VCaP (cell line): ENCODE data around the gene GABRB1.

Experiments used
- H3K27ac ChIP-seq: fragments of 450-650 bp; 2 replicates; pipeline ENCODE4 v1.5.1; 2017
- TF ChIP-seq, protein P1 (sequence below): fragments of 450-650 bp; conservative IDR thresholded peaks from 2 replicates; pipeline ENCODE4 v1.5.1; 2017; ENCODE audit warnings: mild to moderate bottlenecking, moderate library complexity

The GABRB1 gene

DNA sequence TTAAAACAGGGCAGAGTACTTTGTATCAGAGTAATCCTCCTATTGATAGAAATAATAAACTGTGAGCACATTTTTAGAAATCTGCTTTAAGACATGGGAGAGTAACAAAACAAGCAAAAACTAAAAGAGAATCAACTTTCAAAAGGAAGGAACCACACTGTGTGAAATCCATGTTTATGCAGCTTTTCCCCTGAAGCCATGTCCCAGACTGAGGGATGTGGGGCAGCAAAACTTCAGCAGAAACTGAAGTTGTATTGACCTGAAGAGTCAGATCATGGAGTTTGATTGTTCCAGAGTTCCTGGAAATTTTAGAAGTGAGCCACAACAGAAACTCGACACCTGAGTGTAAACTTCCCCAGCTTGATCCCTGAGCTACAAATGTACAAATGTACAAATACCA is 378.9 kb downstream of the GABRB1 start:
- TF ChIP-seq, protein P1, sequence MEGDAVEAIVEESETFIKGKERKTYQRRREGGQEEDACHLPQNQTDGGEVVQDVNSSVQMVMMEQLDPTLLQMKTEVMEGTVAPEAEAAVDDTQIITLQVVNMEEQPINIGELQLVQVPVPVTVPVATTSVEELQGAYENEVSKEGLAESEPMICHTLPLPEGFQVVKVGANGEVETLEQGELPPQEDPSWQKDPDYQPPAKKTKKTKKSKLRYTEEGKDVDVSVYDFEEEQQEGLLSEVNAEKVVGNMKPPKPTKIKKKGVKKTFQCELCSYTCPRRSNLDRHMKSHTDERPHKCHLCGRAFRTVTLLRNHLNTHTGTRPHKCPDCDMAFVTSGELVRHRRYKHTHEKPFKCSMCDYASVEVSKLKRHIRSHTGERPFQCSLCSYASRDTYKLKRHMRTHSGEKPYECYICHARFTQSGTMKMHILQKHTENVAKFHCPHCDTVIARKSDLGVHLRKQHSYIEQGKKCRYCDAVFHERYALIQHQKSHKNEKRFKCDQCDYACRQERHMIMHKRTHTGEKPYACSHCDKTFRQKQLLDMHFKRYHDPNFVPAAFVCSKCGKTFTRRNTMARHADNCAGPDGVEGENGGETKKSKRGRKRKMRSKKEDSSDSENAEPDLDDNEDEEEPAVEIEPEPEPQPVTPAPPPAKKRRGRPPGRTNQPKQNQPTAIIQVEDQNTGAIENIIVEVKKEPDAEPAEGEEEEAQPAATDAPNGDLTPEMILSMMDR: no peak
- no peak overlapping the region for H3K27ac ChIP-seq

DNA sequence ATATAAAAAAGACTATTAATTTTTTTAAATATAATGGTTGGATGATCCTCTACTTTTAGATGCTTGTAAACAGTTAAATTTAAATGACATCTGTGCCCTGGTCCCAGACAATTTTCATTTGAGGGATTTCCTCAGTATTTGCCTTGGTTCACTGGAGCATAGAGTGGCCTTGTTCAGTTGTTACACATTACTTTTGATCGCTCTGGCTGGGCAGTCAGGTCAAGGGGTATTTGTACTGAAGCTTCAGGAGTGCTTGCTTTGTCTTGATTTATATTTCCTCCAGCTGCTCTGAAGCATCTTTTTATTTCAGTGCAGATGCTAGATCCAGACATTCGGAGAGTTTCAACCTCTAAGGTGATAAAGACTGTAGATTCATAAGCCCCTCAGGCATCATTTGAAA is 382.2 kb downstream of the GABRB1 start:
- TF ChIP-seq, protein P1: no peak
- H3K27ac ChIP-seq: no peak overlapping the region

DNA sequence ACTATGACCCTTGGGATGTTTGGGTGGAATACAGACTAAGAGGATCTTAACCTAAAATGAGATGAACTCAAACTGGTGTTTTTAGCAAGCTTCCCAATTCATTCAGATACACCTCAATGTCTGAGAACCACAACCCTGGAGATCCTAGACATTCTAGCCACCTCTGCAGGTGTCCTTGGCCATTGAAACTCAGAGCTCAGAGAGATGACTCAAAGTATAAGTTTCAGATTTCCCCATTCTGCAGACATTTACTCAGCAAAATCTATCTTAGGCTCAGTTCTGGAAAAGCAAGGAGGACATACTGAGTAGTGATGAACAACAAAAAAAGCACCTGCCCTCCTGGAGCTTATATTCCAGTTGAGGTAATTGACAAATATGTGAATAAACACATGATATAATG is 384.4 kb downstream of the GABRB1 start:
- TF ChIP-seq, protein P1: no peak

DNA sequence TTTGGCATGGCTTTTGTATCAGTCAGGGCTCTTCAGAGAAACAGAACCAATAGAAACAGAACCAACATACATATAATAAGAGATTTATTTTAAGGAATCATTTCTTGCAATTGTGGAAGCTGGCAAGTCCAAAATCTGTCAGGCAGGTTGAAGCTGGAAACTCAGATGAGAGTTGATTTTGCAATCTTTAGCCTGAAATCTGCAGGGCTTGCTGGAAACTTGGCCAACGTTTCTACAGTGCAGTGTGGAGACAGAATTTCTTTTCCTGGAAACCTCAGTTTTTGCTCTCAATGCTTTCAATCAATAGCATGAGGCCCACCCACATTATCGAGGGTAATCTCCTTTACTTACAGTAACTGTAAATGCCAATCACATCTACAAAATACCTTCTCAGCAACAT is 386.8 kb downstream of the GABRB1 start:
- H3K27ac ChIP-seq: no peak overlapping the region
- TF ChIP-seq, protein P1: no peak

More for the DNA sequence above, 384.4 kb downstream of the GABRB1 start:
- H3K27ac ChIP-seq: no peak overlapping the region

DNA sequence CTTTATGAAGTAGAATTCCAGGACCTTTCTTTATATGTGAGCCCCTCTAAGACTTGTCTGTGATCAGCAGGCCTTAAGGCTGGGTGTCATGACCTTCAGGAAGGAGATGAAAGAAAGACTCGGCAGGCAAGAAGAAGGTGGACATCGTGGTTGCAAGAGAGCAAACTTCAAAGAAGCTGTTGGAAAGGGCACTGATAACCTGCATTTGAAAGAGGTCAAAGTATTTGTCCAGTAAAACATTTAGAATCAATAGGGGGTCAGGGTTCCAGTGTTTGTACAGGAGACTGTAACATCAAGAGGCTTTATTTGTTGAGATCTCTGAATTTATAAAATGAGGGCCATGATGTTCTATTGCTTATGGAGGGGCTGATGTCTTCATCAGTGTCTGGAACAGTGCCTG is 387.9 kb downstream of the GABRB1 start:
- TF ChIP-seq, protein P1: no peak
- no peak overlapping the region for H3K27ac ChIP-seq

DNA sequence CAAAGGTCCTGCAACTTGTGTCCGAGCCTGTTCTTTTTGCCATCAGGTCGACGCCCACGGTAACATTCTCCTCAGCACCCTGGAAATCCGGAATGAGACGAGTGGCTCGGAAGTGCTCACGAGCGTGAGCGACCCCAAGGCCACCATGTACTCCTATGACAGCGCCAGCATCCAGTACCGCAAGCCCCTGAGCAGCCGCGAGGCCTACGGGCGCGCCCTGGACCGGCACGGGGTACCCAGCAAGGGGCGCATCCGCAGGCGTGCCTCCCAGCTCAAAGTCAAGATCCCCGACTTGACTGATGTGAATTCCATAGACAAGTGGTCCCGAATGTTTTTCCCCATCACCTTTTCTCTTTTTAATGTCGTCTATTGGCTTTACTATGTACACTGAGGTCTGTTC is 394.3 kb downstream of the GABRB1 start:
- H3K27ac ChIP-seq: no peak overlapping the region
- TF ChIP-seq, protein P1: no peak

DNA sequence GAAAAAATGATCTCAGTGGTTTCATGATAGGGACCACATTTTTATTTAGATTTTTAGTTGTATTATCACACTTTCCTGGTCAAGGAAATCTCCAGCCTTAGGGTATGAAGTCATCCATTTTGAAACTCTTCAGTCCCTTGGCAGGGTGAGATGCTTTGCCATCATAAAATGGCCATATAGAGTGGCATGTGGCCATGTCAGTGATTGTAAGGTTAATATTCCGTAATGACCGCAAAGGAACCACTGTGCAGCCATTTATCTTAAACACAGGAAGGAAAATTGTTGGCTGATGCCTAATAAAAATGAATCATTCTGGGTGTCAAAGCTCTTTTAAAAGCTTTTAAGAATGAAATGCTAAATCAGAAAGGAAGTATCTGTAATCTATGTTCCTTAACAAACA is 396.6 kb downstream of the GABRB1 start:
- TF ChIP-seq, protein P1: no peak
- H3K27ac ChIP-seq: no peak overlapping the region

DNA sequence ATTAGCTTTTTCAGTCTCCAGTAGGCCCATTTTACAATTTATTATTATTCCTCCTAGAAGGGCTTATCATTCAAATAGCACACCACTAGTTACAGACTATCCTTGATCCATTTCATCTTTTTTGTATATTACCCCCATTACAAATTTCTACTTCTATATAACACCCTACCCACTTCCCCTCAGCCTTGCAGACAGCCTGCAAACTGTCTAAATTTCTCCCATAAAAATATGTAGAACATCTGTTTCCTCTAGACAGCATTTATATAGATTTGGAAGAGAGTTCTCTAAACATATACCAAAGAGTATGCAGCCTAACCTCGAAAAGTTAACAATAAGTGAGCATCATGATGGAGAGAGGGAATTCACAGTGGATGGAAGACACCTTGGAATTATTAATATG is 401.4 kb downstream of the GABRB1 start:
- TF ChIP-seq, protein P1: no peak
- H3K27ac ChIP-seq: no peak overlapping the region
